K562 (cell line): ENCODE measurements around the gene PRCP. TPM values are rescaled to one million over a fixed set of nuclear protein-coding genes. Genes with fewer than 3 reads are reported as not detected.

Experiments used
- BDP1 ChIP-seq: IDR thresholded peaks from 3 replicates; pipeline ENCODE4 v1.6.1; 2011; ENCODE audit not compliant: insufficient read length, insufficient read depth
- CBX2 ChIP-seq: fragments of 200-600 bp; sonication (generic); IDR thresholded peaks from one replicate; pipeline ENCODE4 v1.6.1; 2012; ENCODE audit warnings: mild to moderate bottlenecking, low read length, inconsistent platforms; ENCODE audit not compliant: insufficient read depth, poor library complexity, severe bottlenecking
- LARP7 ChIP-seq: fragments of 450-650 bp; IDR thresholded peaks from 2 replicates; pipeline ENCODE4 v1.6.1; 2016
- MEIS2 ChIP-seq: fragments of 450-650 bp; IDR thresholded peaks from 2 replicates; pipeline ENCODE4 v1.6.1; 2014; ENCODE audit warnings: mild to moderate bottlenecking; ENCODE audit not compliant: partially characterized antibody
- NFIC ChIP-seq: fragments of 450-650 bp; IDR thresholded peaks from 2 replicates; pipeline ENCODE4 v1.6.1; 2017; ENCODE audit warnings: mild to moderate bottlenecking, inconsistent platforms
- PBX2 ChIP-seq, 2 experiments: IDR thresholded peaks in 1 of 2; conservative IDR thresholded peaks in 1 of 2; 2 replicates each; pipeline ENCODE4 v1.6.1; 2016; ENCODE audit warnings: low read depth in 2 of 2, mild to moderate bottlenecking in 1 of 2, missing compliant biosample characterization in 1 of 2, missing genetic modification characterization in 1 of 2, moderate library complexity in 1 of 2
- PHTF2 ChIP-seq: fragments of 250-450 bp; sonication (Bioruptor Pico); IDR thresholded peaks from 2 replicates; pipeline ENCODE4 v1.5.0; 2021; ENCODE audit warnings: mild to moderate bottlenecking
- ZSCAN29 ChIP-seq: fragments of 450-650 bp; IDR thresholded peaks from 2 replicates; pipeline ENCODE4 v1.6.1; 2017
- polyA plus RNA-seq, 8 experiments: library from polyadenylated mRNA; depleted of rRNA in 4 of 8; stranded (reverse) in 5 of 8; unstranded in 3 of 8; fragments of >200 nt; fragmentation: Nextera tagmentation in 2 of 8; fragmentation: Illumina TruSeq in 1 of 8; extraction: Ambion mirVana in 2 of 8; extraction: Trizol in 1 of 8; gene quantifications; 2 replicates each; pipeline versions ENCODE4 v1.2.1 to v1.2.3, GENCODE V29; 2011 to 2014; ENCODE audit warnings: inconsistent platforms in 1 of 8, missing spikeins in 1 of 8
- total RNA-seq, 7 experiments: library from RNA; depleted of rRNA in 6 of 7; stranded (reverse); fragments of >200 nt in 6 of 7; fragmentation: Illumina TruSeq in 2 of 7; extraction: Trizol in 2 of 7; gene quantifications; 2 replicates each; pipeline versions ENCODE4 v1.2.1 to v1.2.3, GENCODE V29; 2011 to 2021; ENCODE audit warnings: low replicate concordance in 1 of 7
- TF ChIP-seq, protein P1 (sequence below): fragments of 250-450 bp; sonication (Bioruptor Pico); IDR thresholded peaks from 2 replicates; pipeline ENCODE4 v1.4.0; 2020; ENCODE audit warnings: borderline replicate concordance
- TF ChIP-seq, protein P2 (sequence below): fragments of 450-650 bp; IDR thresholded peaks from 2 replicates; pipeline ENCODE4 v1.6.1; 2016
- TF ChIP-seq, protein P3 (sequence below), 2 experiments: fragments of 200-800 bp in 1 of 2; sonication (Bioruptor generic) in 1 of 2; sonication (generic) in 1 of 2; formaldehyde crosslinking in 1 of 2; IDR thresholded peaks in 1 of 2; conservative IDR thresholded peaks in 1 of 2; 2 replicates each; pipeline versions ENCODE4 v1.5.0 to v1.6.1; 2016 to 2020; ENCODE audit warnings: missing compliant biosample characterization in 1 of 2, missing genetic modification characterization in 1 of 2, missing genetic modification reagents in 1 of 2

PRCP gene
- total and polyA plus RNA-seq, 9 of the 15 experiments (the other 6 are each of a cell fraction or from before 2014, with no cell fraction given): 9.5 to 43.1 (median 23.2) TPM

GRCh38 chr11:82796998-82797961 lies 103.0 kb downstream of the PRCP start (continued):
- TF ChIP-seq, protein P1, sequence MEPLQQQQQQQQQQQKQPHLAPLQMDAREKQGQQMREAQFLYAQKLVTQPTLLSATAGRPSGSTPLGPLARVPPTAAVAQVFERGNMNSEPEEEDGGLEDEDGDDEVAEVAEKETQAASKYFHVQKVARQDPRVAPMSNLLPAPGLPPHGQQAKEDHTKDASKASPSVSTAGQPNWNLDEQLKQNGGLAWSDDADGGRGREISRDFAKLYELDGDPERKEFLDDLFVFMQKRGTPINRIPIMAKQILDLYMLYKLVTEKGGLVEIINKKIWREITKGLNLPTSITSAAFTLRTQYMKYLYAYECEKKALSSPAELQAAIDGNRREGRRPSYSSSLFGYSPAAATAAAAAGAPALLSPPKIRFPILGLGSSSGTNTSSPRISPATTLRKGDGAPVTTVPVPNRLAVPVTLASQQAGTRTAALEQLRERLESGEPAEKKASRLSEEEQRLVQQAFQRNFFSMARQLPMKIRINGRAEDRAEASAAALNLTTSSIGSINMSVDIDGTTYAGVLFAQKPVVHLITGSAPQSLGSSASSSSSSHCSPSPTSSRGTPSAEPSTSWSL: no peak
- no peak for TF ChIP-seq CBX2
- TF ChIP-seq PHTF2 (CRISPR knock-in tag): no peak
- TF ChIP-seq BDP1: no peak
- TF ChIP-seq PBX2 (CRISPR knock-in tag; IDR thresholded peaks at IDR 0.05; ENCODE audit: low read depth): no peak
- peak; percentile 73 for TF ChIP-seq PBX2 (tag; conservative IDR thresholded peaks at IDR 0.05; ENCODE audit: low read depth)
- peak; percentile 31; the same call in 1 of the 2 replicates for TF ChIP-seq NFIC
- TF ChIP-seq, protein P2, sequence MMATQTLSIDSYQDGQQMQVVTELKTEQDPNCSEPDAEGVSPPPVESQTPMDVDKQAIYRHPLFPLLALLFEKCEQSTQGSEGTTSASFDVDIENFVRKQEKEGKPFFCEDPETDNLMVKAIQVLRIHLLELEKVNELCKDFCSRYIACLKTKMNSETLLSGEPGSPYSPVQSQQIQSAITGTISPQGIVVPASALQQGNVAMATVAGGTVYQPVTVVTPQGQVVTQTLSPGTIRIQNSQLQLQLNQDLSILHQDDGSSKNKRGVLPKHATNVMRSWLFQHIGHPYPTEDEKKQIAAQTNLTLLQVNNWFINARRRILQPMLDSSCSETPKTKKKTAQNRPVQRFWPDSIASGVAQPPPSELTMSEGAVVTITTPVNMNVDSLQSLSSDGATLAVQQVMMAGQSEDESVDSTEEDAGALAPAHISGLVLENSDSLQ: peak; percentile 24; the same call in 1 of the 2 replicates
- TF ChIP-seq, protein P3, sequence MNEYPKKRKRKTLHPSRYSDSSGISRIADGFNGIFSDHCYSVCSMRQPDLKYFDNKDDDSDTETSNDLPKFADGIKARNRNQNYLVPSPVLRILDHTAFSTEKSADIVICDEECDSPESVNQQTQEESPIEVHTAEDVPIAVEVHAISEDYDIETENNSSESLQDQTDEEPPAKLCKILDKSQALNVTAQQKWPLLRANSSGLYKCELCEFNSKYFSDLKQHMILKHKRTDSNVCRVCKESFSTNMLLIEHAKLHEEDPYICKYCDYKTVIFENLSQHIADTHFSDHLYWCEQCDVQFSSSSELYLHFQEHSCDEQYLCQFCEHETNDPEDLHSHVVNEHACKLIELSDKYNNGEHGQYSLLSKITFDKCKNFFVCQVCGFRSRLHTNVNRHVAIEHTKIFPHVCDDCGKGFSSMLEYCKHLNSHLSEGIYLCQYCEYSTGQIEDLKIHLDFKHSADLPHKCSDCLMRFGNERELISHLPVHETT (CRISPR knock-in tag; conservative IDR thresholded peaks at IDR 0.05 in 1 of 2, IDR thresholded peaks at IDR 0.05 in 1 of 2): no peak
- TF ChIP-seq ZSCAN29: no peak
- TF ChIP-seq LARP7: no peak
- peak; percentile 48 for TF ChIP-seq MEIS2
